ENCODE measurements around the gene MIPOL1. TPM values are rescaled to one million over a fixed set of nuclear protein-coding genes. Genes with fewer than 3 reads are reported as not detected.

The MIPOL1 gene
- total and polyA plus RNA-seq, 2 of the 13 experiments (the other 11 are each of a cell fraction or from before 2014, with no cell fraction given): 8.6 to 34.2 TPM

GRCh38 chr14:37278636-37279538, 81.2 kb downstream of the MIPOL1 start:
- no peak overlapping the region for H3K4me3 ChIP-seq (replicated peaks in 1 of 3; ENCODE audit: insufficient read depth in 1 of 3, low read depth in 2 of 3, low read length in 3 of 3)
- WGBS (ENCODE audit: low lambda C conversion rate): 80% methylated on average over 5 of the region's 5 CpGs
- BruUV-seq (replicated peaks): no TSS peak
- TF ChIP-seq ZMYM4 (CRISPR knock-in tag; IDR thresholded peaks at IDR 0.05) (peak; percentile 31; the same call in 1 of the 2 replicates), SOX6 (IDR thresholded peaks at IDR 0.05) (no peak), SOX6 (CRISPR knock-in tag; IDR thresholded peaks at IDR 0.05) (no peak), PAXIP1 (CRISPR knock-in tag; conservative IDR thresholded peaks at IDR 0.05) (peak; percentile 78), PRDM10 (CRISPR knock-in tag; IDR thresholded peaks at IDR 0.05; ENCODE audit: low read depth) (no peak), PPARG (CRISPR knock-in tag; conservative IDR thresholded peaks at IDR 0.05) (peak; percentile 80), HNF4A (CRISPR knock-in tag; IDR thresholded peaks at IDR 0.05) (peak; percentile 65; the same call in 1 of the 2 replicates), SOX5 (CRISPR knock-in tag; IDR thresholded peaks at IDR 0.05; ENCODE audit: borderline replicate concordance) (peak; percentile 28; the same call in 1 of the 2 replicates), ZFP62 (CRISPR knock-in tag; IDR thresholded peaks at IDR 0.05) (no peak), CHD4 (IDR thresholded peaks at IDR 0.05; ENCODE audit: borderline replicate concordance, low read length) (peak; percentile 54; the same call in 1 of the 2 replicates), CREM (IDR thresholded peaks at IDR 0.05) (no peak; the same call in 1 of the 2 replicates), CREM (CRISPR knock-in tag; IDR thresholded peaks at IDR 0.05) (no peak), ARNTL (CRISPR knock-in tag; IDR thresholded peaks at IDR 0.05) (no peak), NR2F6 (IDR thresholded peaks at IDR 0.05) (0 out of 2 replicates have a peak, but pooled peaks have one; percentile 10), NR2F6 (CRISPR knock-in tag; IDR thresholded peaks at IDR 0.05) (no peak), KLF16 (CRISPR knock-in tag; IDR thresholded peaks at IDR 0.05) (0 out of 4 replicates have a peak, but pooled peaks of 1 of the 2 experiments have one; percentile 25), ZEB1 (IDR thresholded peaks at IDR 0.05; ENCODE audit: insufficient replicate concordance, low read depth) (no peak), PRPF4 (IDR thresholded peaks at IDR 0.05; ENCODE audit: low read depth, low read length, poor library complexity, severe bottlenecking) (no peak), KLF13 (CRISPR knock-in tag; IDR thresholded peaks at IDR 0.05) (no peak)

More at GRCh38 chr14:37278636-37279538, 81.2 kb downstream of the MIPOL1 start:
- Histone ChIP-seq H3K27ac (ENCODE audit: extremely low read length, insufficient read depth, low read length) (no peak overlapping the region), H3K79me2 (ENCODE audit: insufficient read depth, low read length) (no peaks in the 10 kb centered on the region), H3K4me2 (ENCODE audit: low read depth, low read length) (no peak overlapping the region), H2AFZ (ENCODE audit: low read length) (no peak overlapping the region), H4K20me1 (ENCODE audit: insufficient read depth, low read length) (no peaks in the 10 kb centered on the region), H3K27me3 (ENCODE audit: control insufficient read depth in 1 of 2, insufficient read depth in 2 of 2, low read length in 2 of 2) (no peaks in the 10 kb centered on the region), H3K9me3 (ENCODE audit: low read length) (no peaks in the 10 kb centered on the region), H3K4me1 (ENCODE audit: insufficient read depth, low read length) (peaks cover 15% of the 10 kb centered on the region), H3K9ac (ENCODE audit: insufficient read depth, low read depth, low read length) (no peak overlapping the region), H3K36me3 (replicated peaks in 1 of 2; ENCODE audit: control insufficient read depth in 1 of 2, insufficient read depth in 2 of 2, low read length in 2 of 2) (no peaks in the 10 kb centered on the region)
- intact Hi-C loops (cut with micrococcal nuclease; ENCODE audit: unreplicated experiment) (no loop called here), in situ Hi-C loops (cut with HindIII; ENCODE audit: extremely low pct_ligation_motif_present, low pct_unique_long_range_greater_than_20kb) (no loop called here)
- CTCF ChIA-PET (ENCODE audit: low intra/inter-chr PET ratio, low total read pairs): no interaction called here
- ATAC-seq: peak; percentile 78
- DNase-seq (ENCODE audit: low spot score): no peak
- no peak for FAIRE-seq
- POLR2A ChIA-PET: no interaction called here
